BE2C (cell line): Measurements from ENCODE around the gene LRIG1.

Experiments used
- DNase-seq: peaks from one replicate; pipeline ENCODE4 v3.0.0-alpha.2; 2020
- H3K27me3 ChIP-seq: fragments of 250-450 bp; sonication (Bioruptor Pico); 2 replicates; pipeline ENCODE4 v1.5.1; 2020; ENCODE audit warnings: mild to moderate bottlenecking
- H3K36me3 ChIP-seq: fragments of 250-450 bp; sonication (Bioruptor Pico); 2 replicates; pipeline ENCODE4 v1.5.1; 2020; ENCODE audit warnings: mild to moderate bottlenecking
- H3K4me1 ChIP-seq: fragments of 250-450 bp; sonication (Bioruptor Pico); 2 replicates; pipeline ENCODE4 v1.5.1; 2020
- H3K4me3 ChIP-seq: 2 replicates; pipeline ENCODE4 v1.5.1; 2011; ENCODE audit warnings: low read depth, low read length
- H3K9me3 ChIP-seq: fragments of 250-450 bp; sonication (Bioruptor Pico); 2 replicates; pipeline ENCODE4 v1.5.1; 2020
- TF ChIP-seq, protein P1 (sequence below): IDR thresholded peaks from 2 replicates; pipeline ENCODE4 v1.5.1; 2012; ENCODE audit warnings: mild to moderate bottlenecking, low read depth, low read length

The LRIG1 gene

DNA sequence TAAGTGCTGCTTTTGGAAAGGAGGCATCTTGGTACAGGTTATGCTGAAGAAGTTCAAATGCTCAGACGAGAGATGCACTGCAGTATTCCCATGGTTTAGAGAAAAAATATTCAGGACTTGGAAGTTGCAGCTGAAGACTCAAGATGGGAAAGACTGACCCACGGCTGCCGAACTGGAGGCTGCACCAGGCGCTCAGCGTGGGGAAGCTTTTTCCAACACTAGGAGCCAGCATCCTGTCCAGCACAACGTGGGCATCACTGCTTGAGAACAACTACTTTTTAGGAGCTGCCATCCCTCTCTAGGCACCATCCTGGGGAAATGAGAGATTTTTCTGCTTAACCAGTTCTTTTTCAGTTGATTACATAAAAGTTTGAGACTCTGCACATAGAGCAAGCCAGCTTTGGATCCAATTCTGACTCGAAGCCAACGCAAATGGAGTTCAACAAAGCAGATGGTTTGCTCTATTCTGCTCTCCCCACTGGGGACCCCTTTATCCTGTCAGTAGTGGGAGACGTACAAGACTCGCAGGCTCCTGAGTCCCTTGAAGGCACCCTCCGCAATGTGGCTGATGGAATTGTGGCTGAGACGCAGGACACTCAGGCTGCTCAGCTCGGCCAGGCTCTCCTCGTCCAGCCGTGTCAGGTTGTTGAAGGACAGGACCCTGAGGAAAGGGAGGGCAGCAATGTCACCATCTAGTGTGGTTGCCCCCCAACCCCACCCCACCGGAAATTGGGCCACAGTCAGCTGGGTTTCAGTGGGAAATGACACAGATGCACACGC is 93.8 kb downstream of the LRIG1 start:
- H3K36me3 ChIP-seq = no peaks in the 10 kb centered on the region
- no peaks in the 10 kb centered on the region for H3K9me3 ChIP-seq
- H3K4me3 ChIP-seq = no peak overlapping the region
- DNase-seq = no peak
- no peaks in the 10 kb centered on the region for H3K27me3 ChIP-seq
- H3K4me1 ChIP-seq = no peaks in the 10 kb centered on the region
- TF ChIP-seq, protein P1, sequence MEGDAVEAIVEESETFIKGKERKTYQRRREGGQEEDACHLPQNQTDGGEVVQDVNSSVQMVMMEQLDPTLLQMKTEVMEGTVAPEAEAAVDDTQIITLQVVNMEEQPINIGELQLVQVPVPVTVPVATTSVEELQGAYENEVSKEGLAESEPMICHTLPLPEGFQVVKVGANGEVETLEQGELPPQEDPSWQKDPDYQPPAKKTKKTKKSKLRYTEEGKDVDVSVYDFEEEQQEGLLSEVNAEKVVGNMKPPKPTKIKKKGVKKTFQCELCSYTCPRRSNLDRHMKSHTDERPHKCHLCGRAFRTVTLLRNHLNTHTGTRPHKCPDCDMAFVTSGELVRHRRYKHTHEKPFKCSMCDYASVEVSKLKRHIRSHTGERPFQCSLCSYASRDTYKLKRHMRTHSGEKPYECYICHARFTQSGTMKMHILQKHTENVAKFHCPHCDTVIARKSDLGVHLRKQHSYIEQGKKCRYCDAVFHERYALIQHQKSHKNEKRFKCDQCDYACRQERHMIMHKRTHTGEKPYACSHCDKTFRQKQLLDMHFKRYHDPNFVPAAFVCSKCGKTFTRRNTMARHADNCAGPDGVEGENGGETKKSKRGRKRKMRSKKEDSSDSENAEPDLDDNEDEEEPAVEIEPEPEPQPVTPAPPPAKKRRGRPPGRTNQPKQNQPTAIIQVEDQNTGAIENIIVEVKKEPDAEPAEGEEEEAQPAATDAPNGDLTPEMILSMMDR = no peak

DNA sequence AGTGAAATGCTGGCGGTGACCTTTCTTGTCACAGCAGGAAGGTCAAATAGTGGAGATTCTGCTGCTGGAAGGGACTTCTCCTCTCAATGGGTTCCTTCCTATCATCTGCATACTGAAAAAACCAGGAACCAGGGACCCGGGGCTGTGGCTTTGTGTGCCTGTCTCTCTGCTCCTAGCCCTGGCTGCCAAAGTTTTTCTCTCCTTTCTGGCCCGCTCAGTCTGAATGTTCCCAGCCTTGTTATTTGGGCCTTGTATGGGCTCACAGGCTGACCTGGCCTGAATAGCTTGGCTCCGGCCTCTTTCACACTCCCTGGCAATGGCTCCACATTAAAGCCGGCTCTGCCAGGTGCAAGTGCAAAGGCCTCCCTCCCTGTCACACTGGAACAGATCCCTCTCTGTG is 94.7 kb downstream of the LRIG1 start:
- H3K4me3 ChIP-seq = no peak overlapping the region
- no peaks in the 10 kb centered on the region for H3K9me3 ChIP-seq
- TF ChIP-seq, protein P1 = no peak
- H3K36me3 ChIP-seq = no peaks in the 10 kb centered on the region
- no peaks in the 10 kb centered on the region for H3K27me3 ChIP-seq
- H3K4me1 ChIP-seq = no peaks in the 10 kb centered on the region
- DNase-seq = no peak

DNA sequence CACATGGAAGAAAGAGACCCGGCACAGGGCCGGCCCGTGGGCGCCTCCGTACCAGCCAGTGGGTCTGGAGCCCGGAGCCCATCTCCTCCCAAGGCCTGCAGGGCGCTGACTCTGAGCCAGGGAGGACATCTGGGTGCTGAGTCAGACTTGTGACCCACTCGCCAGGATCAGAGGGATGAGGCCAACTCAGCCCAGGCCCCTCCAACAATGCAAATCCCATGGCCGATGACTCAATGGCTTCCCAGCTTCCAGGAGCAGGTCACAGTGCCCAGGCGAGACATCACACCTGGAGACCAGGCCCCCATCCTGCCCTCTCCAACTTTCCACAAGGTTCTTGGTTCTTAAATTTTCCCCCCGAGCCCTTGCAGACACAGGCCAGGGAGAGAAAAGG is 95.1 kb downstream of the LRIG1 start:
- TF ChIP-seq, protein P1 = no peak
- Histone ChIP-seq H3K36me3 (no peaks in the 10 kb centered on the region), H3K4me3 (no peak overlapping the region), H3K9me3 (no peaks in the 10 kb centered on the region), H3K27me3 (no peaks in the 10 kb centered on the region), H3K4me1 (no peaks in the 10 kb centered on the region)
- DNase-seq = peak; percentile 35

DNA sequence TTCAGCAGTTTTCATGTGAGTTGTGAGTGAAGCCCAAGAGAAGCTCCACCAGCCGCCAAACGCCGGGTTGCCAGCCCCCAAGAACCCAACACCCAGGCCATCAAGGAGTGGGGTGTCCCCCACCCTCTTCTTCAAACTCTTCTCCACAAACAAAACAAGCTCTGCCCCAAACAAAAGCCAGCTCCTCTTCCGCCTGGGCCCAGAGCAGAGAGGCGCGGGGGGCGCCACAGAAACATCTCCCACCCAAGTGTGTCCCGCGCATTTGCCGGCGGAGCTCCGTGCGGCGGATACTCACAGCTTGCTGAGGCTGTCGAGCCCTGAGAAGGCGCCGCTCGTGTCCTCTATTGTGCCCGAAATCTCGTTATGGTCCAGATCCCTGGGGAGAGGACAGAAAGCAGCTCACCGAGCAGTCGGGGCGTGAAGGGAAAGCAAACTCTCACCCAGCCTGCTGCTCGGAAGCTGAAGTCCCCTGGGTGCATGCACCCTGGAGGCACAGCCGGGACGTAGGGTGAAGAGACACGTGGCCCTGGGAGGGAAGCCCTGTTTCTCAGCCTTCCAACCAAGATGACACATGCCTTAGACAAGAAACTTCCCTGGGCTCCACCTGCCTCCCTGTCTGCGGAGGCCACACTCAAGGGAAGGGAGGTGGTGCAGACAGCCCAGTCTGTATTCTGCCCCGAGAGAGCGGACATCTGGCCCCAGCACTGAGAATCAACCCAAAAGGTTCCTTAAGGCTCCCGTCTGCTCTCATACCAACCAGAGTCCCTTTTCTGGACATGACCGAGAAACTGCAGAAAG is 95.7 kb downstream of the LRIG1 start:
- no peaks in the 10 kb centered on the region for H3K9me3 ChIP-seq
- no peak overlapping the region for H3K4me3 ChIP-seq
- no peaks in the 10 kb centered on the region for H3K36me3 ChIP-seq
- TF ChIP-seq, protein P1 = no peak
- no peak for DNase-seq
- no peaks in the 10 kb centered on the region; the same call in 1 of the 2 replicates for H3K4me1 ChIP-seq
- no peaks in the 10 kb centered on the region for H3K27me3 ChIP-seq

DNA sequence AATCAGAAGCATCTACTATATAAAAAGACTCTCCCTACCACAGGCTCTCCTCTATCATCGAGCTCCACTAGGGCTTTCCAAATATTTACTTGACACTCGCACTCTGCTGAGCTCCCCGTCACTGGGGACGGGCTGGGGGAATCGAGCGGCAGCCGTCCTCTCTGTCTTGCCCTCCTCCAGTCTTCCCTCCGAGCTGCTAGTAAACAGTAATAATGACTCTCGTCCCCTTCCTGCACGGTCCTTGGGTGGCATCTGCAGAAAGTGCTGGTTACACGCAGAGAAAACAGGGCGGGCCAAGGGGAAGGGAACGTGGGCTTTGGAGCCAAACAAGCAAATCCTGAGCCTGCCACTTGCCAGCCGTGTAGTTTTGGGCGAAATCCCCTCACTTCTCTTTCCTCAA is 96.6 kb downstream of the LRIG1 start:
- Histone ChIP-seq H3K9me3 (no peaks in the 10 kb centered on the region), H3K27me3 (no peaks in the 10 kb centered on the region), H3K36me3 (no peaks in the 10 kb centered on the region), H3K4me1 (no peaks in the 10 kb centered on the region; the same call in 1 of the 2 replicates), H3K4me3 (no peak overlapping the region)
- TF ChIP-seq, protein P1 = no peak
- DNase-seq = no peak
